Breast epithelium (tissue), 3 donors: ENCODE results near the gene TMSB15C.

ENCODE experiments used
- POLR2A ChIP-seq: fragments of 450-650 bp; IDR thresholded peaks from one replicate; pipeline ENCODE4 v1.6.1; 2016; ENCODE audit warnings: antibody characterized with exemption, mild to moderate bottlenecking, moderate library complexity
- POLR2AphosphoS5 ChIP-seq, 3 donors: sonication (generic); formaldehyde crosslinking; IDR thresholded peaks; one replicate each; pipeline ENCODE4 v1.6.1; 2017; ENCODE audit warnings: antibody characterized with exemption in 3 of 3
- TF ChIP-seq, protein P1 (sequence below), 3 donors: fragments of 450-650 bp; IDR thresholded peaks; one replicate each; pipeline ENCODE4 v1.5.1; 2016 to 2017; ENCODE audit warnings: antibody characterized with exemption in 3 of 3, mild to moderate bottlenecking in 3 of 3, moderate library complexity in 3 of 3

DNA sequence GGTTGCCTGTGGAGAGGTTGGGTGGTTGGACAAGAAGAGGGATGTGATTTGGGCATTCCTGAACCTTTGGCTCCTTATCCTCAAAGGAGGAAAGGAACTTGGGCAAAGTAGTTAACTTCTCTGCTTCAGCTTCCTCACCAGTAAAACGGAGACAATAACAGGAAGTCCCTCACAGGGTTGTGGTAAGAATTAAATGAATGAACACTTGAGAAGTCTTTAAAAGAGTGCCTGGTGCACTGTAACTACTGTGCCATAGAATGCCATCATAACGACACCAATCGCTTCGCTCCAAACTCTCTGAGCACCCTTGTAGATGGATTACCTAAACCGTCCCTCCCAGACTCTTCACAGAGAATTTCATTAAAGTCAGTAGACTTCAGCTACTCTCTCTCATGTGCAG is 46.8 kb upstream of the TMSB15C start:
- TF ChIP-seq, protein P1, sequence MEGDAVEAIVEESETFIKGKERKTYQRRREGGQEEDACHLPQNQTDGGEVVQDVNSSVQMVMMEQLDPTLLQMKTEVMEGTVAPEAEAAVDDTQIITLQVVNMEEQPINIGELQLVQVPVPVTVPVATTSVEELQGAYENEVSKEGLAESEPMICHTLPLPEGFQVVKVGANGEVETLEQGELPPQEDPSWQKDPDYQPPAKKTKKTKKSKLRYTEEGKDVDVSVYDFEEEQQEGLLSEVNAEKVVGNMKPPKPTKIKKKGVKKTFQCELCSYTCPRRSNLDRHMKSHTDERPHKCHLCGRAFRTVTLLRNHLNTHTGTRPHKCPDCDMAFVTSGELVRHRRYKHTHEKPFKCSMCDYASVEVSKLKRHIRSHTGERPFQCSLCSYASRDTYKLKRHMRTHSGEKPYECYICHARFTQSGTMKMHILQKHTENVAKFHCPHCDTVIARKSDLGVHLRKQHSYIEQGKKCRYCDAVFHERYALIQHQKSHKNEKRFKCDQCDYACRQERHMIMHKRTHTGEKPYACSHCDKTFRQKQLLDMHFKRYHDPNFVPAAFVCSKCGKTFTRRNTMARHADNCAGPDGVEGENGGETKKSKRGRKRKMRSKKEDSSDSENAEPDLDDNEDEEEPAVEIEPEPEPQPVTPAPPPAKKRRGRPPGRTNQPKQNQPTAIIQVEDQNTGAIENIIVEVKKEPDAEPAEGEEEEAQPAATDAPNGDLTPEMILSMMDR (IDR thresholded peaks at IDR 0.05) = no peak
- TF ChIP-seq POLR2A (no peak), POLR2AphosphoS5 (IDR thresholded peaks at IDR 0.05) (no peak)
